ENCODE results near the gene PSMD13.

PSMD13 gene

GRCh38 chr11:290621-291231 is 54.0 kb downstream of the PSMD13 start:
- no peak for DNase-seq

GRCh38 chr11:291281-292210 is 54.8 kb downstream of the PSMD13 start:
- DNase-seq, result no peak

GRCh38 chr11:292211-293121 is 55.7 kb downstream of the PSMD13 start:
- DNase-seq, result no peak

GRCh38 chr11:293271-293851 is 56.6 kb downstream of the PSMD13 start:
- DNase-seq, result no peak

GRCh38 chr11:293852-294661 is 57.3 kb downstream of the PSMD13 start:
- no peak for DNase-seq

GRCh38 chr11:294780-295179 is 58.0 kb downstream of the PSMD13 start:
- no peak for DNase-seq

- DNase-seq, result no peak
Measured at GRCh38 chr11:295351-296170, 58.8 kb downstream of the PSMD13 start.

- no peak for DNase-seq
Measured at GRCh38 chr11:296171-297050, 59.6 kb downstream of the PSMD13 start.

- no peak for DNase-seq
Measured at GRCh38 chr11:297051-297585, 60.3 kb downstream of the PSMD13 start.

GRCh38 chr11:297586-298405 is 61.0 kb downstream of the PSMD13 start:
- no peak for DNase-seq

- no peak for DNase-seq
Measured at GRCh38 chr11:298406-299065, 61.8 kb downstream of the PSMD13 start.

- DNase-seq, result no peak
Measured at GRCh38 chr11:299081-299891, 62.5 kb downstream of the PSMD13 start, which contains the start of gene IFITM5. IFITM5 (minus strand) TSS chr11:299526; CDS start chr11:299490, 36 bp downstream.

GRCh38 chr11:299951-300735 is 63.4 kb downstream of the PSMD13 start:
- DNase-seq, result no peak
